Body of pancreas (tissue), 4 donors: ENCODE measurements around the gene SYNE2.

Experiments
- CTCF ChIP-seq, 7 experiments: fragments of 450-650 bp in 4 of 7; fragments of 200-600 bp in 3 of 7; sonication (generic) in 3 of 7; IDR thresholded peaks; one replicate each; pipeline ENCODE4 v1.5.1; 2016 to 2019; ENCODE audit warnings: antibody characterized with exemption in 7 of 7
- POLR2A ChIP-seq, 3 donors: fragments of 450-650 bp; IDR thresholded peaks; one replicate each; pipeline ENCODE4 v1.6.1; 2016; ENCODE audit warnings: antibody characterized with exemption in 3 of 3, mild to moderate bottlenecking in 2 of 3

GRCh38 chr14:63960926-63961567 is 108.2 kb downstream of the SYNE2 start:
- TF ChIP-seq CTCF (IDR thresholded peaks at IDR 0.05) (no peak), POLR2A (IDR thresholded peaks at IDR 0.05) (no peak)
